NK-92 (cell line): ENCODE results near the gene MRAP2.
"Not testable (repeated sequence)": the region's sequence is repeated elsewhere in the genome, so short reads cannot be mapped to it uniquely, and the experiment has no call there.

Experiments
- DNase-seq: peaks from one replicate; lab custom pipeline; 2025; ENCODE audit not compliant: unreplicated experiment; lab: John Stamatoyannopoulos, UW

Gene MRAP2

DNA sequence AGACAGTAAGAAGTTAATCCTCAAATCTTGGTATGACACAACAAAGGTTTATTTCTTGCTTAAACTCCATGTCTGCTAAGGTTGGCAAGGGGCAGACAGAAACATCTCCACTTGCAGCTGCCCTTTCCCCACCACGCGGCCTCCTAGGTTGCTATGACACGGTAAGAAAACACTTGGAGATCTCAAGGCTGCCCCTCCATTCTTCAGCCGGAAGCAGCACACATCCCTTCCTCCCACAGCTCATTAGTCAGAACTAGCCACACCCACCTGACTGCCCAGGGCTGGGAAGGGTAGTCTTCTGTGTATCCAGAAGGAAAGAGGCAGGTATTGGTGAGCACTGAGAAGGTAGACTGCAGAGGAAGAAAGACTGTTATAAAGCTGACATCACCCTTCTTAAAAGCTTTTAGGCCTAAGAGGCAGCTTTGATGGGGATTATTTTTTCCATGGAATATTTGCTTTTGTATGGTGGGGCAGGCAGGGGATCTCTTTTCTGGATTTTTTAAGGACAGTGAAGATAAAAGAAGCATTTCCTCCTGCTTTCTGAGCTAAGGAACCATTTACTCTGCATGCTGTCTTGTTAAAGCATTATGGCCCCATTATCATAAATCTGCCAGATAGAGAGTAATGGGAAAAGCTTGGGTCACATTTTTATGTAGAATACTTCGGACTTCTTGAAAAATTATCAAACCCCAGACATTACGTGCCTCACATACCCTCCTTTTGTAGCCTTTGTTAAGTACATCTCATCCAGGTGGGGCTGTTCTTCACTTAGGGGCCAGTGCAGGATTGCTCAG, 41.6 kb downstream of the MRAP2 start:
- no peak for DNase-seq

DNA sequence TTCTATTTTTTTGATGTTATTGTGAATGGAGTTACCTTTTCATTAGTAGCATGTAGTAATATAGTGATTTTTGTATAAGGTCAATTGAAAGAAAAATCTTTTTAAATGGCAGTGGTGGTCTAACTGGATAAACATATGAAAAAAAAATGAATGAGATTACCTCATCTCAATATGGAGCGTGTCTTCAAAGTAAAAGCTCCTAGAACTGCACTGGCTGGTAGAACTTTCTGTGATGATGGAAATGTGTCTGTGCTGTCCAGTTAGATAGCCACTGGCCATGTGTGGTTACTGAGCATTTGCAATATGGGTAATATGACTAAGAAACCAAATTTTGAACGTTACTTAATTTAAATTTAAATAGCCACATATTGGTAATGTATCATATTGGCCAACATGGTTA, 44.1 kb downstream of the MRAP2 start:
- DNase-seq: no peak

DNA sequence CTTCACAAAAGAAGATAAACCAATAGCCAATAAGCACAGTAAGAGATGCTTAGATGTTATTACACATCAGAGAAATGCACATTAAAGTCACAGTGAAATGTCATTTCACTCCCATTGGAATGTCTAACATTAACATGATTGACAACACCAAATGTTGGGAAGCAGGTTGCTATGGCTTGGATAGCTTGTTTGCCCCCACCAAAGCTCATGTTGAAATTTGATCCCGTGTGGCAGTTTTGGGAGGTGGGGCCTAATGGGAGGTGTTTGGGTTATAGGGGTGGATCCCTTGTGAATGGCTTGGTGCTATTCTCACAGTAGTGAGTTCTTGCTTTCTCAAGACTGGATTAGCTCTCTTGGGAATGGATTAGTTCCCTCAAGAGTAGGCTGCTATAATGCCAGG, 44.8 kb downstream of the MRAP2 start:
- no peak for DNase-seq

DNA sequence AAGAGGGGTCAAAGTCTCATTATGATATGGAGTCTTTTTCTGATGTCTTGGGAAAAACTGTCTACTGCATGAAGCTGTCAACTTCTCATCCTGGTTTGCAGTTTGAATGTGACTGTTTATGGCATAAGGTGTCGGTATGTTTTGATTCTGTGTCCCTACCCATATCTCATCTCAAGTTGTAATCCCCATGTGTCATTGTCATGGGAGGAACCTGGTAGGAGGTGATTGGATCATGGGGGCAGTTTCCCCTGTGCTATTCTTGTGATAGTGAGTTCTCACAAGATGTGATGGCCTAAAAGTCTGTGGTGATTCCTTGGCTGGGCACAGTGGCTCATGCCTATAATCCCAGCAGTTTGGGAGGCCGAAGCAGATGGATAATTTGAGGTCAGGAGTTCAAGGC, 47.6 kb downstream of the MRAP2 start:
- DNase-seq: no peak

DNA sequence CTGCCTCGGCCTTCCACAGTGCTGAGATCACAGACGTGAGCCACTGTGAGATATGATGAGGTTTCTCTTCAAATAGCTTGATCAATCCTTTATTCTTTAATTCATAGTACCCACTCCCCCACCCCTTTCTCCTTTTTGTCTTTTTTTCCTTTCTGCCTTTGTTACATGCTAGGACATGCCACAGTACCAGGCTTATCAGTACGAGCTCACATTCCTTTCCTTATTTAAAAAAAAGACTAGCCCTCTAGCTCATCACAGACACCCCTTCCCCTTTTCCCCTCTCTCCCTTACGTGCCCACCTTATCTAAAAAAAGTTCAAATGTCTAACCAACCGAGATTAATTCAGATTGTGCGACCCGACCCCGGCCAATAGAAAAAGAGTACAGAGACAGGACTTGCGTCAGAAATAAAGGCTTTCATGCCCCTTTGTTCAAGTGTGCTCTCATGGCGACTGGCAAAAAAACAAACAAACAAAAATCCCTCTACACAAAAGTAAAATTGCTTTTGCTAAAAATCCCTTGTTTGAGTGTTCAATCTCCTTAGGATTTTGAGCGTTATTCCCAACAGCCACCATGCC, 49.2 kb downstream of the MRAP2 start:
- DNase-seq: no peak

DNA sequence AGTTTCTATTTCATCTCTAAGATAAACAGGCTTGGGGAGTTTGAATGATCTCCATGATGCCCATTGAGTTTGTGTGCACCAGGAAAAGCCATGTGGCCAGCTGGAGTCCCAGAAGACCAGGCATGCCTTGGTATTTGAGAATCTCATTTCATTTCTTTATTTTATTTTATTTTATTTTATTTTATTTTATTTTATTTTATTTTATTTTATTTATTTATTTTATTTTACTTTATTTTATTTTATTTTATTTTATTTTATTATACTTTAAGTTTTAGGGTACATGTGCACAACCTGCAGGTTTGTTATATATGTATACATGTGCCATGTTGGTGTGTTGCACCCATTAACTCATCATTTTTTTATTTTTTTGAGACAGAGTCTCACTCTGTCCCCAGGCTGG, 51.1 kb downstream of the MRAP2 start:
- DNase-seq: not testable (repeated sequence)

DNA sequence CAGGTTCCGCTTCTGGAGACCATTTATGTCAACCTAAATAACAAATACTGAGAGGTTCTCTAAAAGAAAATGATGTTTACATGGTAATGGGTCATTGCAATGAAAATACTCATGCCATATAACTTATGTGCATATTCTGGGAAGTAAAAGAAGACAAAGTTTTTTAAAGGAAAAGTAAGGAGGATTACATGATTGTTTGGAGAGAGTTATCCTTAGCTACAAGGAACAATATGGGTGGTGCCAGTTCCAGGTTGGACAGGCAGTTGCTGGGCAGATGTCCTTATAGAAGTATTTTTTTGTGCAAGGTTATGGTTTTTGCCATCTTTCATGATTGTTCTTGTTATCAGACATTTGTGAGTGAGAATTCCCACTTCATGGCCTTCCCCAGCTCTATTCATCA, 52.5 kb downstream of the MRAP2 start:
- no peak for DNase-seq

DNA sequence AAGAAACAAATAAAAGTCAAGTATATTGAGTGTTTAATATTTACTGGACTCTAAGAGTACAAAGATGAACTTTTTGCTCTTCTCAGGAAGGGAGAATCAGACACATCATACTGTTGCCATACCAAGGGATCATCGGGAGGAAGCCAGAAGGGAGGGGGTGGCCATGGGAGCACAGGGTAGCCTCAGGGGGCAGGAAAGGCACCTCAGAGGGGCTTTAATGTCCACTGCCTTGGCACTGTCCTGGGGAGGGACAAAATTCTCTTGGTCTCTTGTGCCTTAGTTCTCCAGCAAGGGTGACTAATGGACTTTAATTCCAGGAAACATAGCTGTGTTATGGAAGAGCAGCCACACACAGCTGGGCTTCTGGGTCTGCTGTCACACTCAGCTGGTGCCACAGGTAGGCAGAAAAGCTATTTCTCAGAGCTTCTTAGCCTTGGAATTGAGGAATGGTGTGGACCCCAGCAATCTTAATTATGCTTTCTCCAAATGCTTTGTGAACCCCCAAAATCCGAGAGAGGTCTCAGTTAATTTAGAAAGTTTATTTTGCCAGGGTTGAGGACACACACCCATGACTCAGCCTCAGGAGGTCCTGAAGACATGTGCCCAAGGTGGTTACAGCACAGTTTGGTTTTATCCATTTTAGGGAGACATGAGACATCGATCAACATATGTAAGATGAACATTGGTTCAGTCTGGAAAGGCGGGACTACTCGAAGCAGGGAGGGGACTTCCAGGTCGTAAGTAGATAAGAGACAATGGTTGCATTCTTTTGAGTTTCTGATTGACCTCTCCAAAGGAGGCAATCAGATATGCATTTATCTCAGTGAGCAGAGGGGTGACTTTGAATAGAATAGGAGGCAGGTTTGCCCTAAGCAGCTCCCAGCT, 53.2 kb downstream of the MRAP2 start:
- no peak for DNase-seq

DNA sequence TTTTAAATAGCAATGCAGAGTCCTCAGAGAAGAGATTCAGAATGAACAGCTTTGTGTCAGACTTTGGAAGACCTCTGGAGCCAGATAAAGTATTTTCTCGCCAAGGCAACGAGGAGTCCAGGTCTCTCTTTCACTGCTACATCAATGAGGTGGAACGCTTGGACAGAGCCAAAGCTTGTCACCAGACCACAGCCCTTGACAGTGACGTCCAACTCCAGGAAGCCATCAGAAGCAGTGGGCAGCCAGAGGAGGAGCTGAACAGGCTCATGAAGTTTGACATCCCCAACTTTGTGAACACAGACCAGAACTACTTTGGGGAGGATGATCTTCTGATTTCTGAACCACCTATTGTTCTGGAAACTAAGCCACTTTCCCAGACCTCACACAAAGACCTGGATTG, 55.5 kb downstream of the MRAP2 start:
- DNase-seq: no peak

DNA sequence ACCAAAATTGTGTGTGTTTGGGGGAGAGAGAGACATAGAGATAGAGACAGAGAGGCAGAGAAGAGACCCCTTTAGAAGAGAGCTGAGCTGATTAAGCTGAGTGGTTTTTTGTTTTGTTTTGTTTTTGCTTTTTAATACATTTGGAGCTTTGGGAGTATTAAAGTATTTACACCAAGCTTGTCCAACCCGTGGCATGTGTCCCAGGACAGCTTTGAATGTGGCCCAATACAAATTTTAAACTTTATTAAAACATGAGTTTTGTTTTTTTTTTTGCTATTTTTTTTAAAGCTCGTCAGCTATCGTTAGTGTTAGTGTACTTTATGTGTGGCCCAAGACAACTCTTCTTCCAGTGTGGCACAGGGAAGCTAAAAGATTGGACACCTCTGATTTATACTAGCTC, 56.0 kb downstream of the MRAP2 start:
- DNase-seq: no peak

DNA sequence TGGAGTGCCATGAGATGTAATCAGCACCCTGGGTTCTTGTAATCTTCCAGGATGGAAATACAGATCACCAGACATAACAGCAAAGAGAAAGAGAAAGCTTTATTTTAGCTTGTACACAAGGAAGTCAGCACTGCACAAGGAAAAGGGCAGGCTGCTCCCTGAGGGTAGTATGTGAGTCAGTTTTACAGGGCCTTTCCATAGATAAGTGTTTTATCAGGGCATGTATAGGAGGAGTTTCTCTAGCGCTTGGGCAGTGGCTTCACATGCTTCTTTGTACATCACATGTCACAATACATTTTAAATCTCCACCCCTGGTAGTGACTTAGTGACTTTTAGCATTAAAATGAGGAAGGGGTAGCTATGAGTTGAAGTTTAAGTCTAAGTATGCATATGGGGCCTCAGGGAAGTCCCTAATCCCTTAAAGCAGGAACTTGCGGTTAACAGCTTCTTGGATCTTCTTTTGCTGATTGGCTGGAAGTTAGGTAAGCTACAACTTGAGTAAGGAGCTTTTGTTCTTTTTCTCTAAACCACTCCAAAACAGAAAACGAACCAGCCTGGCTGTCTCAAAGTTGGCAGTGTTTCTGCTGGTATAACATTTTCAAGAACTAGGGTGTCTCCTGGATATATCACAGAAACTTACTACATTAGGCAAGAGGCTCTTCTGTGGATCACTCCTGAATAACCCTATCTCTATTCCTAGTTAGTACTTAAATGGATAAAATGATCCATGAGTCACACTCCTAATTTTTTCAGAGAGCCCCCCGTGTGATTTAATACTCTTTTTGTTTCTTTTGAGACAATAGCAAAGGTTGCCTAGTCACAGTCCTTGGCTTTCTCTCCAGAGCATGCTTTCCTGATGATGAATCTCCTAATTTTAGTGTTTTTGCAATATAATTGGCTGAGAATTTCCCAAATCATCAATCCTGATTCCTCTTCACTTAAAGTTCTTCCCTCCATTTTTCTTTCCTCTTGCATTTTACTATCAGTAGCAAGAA, 60.2 kb downstream of the MRAP2 start:
- no peak for DNase-seq

DNA sequence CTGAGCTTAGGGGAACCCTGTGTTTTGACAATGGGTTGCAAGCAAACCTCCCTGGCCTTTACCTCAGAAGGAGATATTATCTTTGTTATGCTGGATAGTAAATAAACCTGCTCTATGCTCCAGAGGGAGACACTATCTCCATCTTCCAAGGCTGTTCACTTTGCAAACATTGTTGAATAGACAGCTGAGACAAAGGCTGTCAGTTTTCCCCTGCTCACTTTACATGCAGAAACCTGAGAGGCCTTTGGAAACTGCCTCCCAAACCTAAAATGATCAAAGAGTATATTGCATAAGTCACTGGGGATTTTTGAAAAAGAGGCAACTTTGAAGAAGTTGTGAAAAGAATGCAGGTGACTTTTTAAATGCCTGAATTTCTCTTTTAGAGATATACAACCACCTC, 61.6 kb downstream of the MRAP2 start:
- no peak for DNase-seq

DNA sequence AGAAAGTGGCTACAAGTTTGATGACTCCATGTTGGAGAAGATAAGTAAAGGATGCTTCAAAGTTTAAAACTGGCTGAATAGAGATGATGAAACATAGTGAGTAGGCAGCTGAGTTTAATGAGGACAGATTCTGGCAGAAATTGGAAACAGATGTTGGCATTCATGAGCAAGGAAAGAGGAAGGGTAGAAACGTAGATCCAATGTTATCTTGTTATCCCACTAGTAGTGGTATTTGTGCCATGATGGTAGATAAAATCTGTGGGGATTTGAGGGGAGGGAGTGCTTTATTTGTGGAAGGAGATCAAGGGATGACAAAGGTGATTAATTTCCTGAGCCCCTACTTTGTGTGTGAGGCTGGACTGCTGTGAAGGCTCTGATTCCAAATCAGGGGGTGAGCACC, 69.5 kb downstream of the MRAP2 start:
- DNase-seq: no peak

DNA sequence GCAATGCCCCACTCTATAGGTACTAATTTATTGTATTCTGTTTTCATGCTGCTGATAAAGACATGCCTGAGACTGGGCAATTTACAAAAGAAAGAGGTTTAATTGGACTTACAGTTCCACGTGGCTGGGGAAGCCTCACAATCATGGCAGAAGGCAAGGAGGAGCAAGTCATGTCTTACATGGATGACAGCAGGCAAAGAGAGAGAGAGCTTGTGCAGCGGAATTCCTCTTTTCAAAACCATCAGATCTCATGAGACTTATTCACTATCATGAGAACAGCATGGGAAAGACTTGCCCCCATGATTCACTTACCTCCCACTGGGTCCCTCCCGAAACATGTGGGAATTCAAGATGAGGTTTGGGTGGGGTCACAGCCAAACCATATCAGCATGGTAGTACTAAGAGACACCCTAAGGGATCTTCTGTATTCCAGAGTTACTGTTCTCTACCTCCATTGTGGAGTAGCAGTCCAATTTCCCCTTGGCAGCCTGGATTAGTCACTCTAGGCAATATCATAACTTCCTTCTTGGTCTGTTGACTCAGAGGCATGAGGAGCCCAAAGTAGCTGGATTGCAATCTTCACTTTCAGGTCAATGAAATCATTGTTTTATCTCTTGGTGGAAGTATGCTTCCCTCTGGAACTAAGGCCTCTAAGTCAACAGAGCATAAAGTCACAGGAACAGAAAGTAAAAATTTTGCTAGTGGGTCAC, 71.8 kb downstream of the MRAP2 start:
- not testable (repeated sequence) for DNase-seq

DNA sequence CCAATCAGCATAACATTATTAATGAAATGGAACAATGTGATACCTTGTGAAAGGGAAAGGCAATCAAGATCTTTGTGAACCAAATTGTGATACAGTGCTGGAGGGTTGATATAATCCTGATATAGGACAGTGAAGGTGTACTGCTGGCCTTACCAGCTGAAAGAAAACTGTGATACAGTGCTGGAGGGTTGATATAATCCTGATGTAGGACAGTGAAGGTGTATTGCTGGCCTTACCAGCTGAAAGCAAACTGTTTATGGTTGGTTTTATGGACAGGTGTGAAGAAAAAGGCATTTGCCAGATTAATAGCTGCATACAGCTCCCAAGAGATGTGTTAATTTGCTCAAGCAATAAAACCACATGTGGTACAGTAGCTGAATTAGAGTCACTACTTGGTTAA, 73.9 kb downstream of the MRAP2 start:
- DNase-seq: no peak

DNA sequence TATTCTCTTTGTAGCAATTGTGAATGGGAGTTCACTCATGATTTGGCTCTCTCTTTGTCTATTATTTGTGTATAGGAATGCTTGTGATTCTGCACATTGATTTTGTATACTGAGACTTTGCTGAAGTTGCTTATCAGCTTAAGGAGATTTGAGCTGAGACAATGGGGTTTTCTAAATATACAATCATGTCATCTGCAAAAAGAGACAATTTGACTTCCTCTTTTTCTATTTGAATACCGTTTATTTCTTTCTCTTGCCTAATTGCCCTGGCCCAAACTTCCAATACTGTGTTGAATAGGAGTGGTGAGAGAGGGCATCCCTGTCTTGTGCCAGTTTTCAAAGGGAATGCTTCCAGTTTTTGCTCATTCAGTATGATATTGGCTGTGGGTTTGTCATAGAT, 77.8 kb downstream of the MRAP2 start:
- not testable (repeated sequence) for DNase-seq

DNA sequence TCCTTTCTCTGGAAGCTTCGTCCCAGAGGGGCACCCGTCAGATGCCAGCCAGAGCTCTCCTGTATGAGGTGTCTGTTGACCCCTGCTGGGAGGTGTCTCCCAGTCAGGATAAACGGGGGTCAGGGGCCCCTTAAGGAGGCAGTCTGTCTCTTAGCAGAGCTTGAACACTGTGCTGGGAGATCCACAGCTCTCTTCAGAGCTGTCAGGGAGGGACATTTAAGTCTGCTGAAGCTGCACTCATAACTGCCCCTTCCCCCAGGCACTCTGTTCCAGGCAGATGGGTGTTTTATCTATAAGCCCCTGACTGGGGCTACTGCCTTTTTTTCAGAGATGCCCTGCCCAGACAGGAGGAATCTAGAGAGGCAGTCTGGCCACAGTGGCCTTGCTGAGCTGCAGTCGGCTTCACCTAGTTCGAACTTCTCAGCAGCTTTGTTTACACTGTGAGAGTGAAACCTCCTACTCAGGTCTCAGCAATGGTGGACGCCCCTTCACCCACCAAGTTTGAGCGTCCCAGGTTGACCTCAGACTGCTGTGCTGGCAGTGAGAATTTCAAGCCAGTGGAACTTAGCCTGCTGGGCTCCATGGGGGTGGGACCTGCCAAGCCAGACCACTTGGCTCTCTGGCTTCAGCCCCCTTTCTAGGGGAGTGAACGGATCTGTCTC, 81.5 kb downstream of the MRAP2 start:
- not testable (repeated sequence) for DNase-seq

DNA sequence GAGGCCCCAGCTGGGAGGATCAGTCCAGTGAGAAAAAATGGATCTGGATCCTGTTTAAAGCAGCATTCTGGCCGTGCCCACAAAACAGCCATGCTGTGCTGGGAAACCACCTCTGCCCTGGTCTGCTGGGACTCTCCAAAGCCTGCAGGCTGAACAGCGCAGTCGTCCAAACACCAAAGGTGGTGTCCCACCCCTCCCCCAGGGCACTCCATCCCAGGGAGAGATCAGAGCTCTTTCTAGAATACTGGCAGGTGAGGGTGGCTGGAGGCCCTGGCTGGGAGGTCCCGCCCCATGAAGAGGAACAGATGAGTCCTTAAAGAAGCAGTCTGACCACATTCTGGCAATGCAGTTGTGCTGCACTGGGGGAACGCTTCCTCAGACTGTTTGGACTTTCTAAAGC, 84.6 kb downstream of the MRAP2 start:
- no peak for DNase-seq

DNA sequence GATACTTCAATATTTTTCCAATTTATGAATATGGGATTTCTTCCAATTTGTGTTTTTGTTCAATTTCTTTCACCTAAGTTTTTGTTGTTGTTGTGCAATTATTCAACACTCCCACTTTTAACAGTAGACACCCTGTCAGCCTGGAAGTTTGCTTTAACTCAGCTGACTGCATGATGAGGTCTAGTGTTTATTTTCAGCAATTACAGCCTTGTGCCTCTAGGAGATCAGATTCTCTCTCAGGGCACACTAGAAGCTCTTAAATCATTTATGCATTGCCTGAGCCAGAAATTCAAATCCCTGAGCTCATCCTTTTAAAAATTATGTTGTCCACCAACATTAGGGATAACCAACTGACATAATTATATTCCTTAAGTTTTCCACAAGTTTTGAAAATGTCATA, 85.7 kb downstream of the MRAP2 start:
- DNase-seq: no peak

DNA sequence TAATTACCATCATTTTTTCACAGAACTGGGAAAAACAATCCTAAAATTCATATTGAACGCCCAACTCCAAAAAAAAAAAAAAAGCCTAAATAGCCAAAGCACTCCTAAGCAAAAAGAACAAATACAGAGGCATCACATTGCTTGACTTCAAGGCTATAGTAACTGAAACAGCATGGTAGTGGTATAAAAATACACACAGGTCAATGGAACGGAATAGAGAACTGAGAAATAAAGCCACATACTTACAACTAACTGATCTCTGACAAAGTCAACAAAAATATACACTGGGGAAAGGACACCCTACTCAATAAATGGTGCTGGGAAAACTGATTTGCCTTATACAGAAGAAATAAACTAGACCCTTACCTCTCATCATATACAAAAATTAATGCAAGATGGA, 89.6 kb downstream of the MRAP2 start:
- no peak for DNase-seq
